PFSK-1 (cell line): ENCODE results near the gene HAVCR2.

ENCODE experiments used
- FOXP2 ChIP-seq: optimal IDR thresholded peaks from 2 replicates; pipeline ENCODE3; 2011; ENCODE audit warnings: borderline replicate concordance, control low read depth, inconsistent platforms; ENCODE audit not compliant: insufficient read depth; ENCODE audit errors: extremely low read length, extremely low read depth
- POLR2AphosphoS5 ChIP-seq: IDR thresholded peaks from 2 replicates; pipeline ENCODE4 v1.6.1; 2012; ENCODE audit warnings: low read depth, mild to moderate bottlenecking, control low read depth, low read length, moderate library complexity
- SIN3A ChIP-seq: IDR thresholded peaks from 2 replicates; pipeline ENCODE4 v1.6.1; 2012; ENCODE audit warnings: mild to moderate bottlenecking, low read length, moderate library complexity, borderline replicate concordance; ENCODE audit not compliant: insufficient read depth
- TAF1 ChIP-seq: IDR thresholded peaks from 2 replicates; pipeline ENCODE4 v1.6.1; 2012; ENCODE audit warnings: low read length, control low read depth, borderline replicate concordance; ENCODE audit not compliant: insufficient read depth
- TF ChIP-seq, protein P1 (sequence below), 2 experiments: IDR thresholded peaks; 2 replicates each; pipeline versions ENCODE4 v1.6.1 to v1.8.0; 2011 to 2012; ENCODE audit warnings: low read depth in 2 of 2, low read length in 2 of 2, control low read depth in 1 of 2, inconsistent platforms in 1 of 2, mild to moderate bottlenecking in 1 of 2, moderate library complexity in 1 of 2; ENCODE audit not compliant: insufficient read depth in 1 of 2

The HAVCR2 gene

DNA sequence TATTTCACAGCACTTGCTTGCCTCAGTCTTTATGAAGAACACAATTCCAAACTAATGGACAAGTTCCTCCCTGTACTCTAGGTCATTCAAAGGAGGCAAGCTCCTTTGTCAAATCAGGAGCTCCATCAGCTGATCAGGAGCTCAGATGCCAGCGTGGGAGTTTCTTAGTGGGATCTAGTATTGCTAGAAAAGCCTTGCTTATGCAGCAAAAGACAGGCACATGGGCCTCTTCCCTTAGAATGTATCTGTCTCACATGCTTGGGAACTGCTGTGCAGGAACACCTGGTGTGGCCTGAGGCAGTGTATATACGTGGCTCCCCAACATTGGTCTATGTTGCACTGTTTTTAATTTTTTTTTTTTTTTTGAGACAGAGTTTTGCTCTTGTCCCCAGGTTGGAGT, 28.6 kb downstream of the HAVCR2 start:
- TF ChIP-seq, protein P1, sequence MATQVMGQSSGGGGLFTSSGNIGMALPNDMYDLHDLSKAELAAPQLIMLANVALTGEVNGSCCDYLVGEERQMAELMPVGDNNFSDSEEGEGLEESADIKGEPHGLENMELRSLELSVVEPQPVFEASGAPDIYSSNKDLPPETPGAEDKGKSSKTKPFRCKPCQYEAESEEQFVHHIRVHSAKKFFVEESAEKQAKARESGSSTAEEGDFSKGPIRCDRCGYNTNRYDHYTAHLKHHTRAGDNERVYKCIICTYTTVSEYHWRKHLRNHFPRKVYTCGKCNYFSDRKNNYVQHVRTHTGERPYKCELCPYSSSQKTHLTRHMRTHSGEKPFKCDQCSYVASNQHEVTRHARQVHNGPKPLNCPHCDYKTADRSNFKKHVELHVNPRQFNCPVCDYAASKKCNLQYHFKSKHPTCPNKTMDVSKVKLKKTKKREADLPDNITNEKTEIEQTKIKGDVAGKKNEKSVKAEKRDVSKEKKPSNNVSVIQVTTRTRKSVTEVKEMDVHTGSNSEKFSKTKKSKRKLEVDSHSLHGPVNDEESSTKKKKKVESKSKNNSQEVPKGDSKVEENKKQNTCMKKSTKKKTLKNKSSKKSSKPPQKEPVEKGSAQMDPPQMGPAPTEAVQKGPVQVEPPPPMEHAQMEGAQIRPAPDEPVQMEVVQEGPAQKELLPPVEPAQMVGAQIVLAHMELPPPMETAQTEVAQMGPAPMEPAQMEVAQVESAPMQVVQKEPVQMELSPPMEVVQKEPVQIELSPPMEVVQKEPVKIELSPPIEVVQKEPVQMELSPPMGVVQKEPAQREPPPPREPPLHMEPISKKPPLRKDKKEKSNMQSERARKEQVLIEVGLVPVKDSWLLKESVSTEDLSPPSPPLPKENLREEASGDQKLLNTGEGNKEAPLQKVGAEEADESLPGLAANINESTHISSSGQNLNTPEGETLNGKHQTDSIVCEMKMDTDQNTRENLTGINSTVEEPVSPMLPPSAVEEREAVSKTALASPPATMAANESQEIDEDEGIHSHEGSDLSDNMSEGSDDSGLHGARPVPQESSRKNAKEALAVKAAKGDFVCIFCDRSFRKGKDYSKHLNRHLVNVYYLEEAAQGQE (IDR thresholded peaks at IDR 0.05; ENCODE audit: insufficient read depth in 1 of 2, low read depth in 2 of 2, low read length in 2 of 2) = no peak
- TF ChIP-seq TAF1 (no peak), POLR2AphosphoS5 (no peak), FOXP2 (no peak), SIN3A (no peak)

DNA sequence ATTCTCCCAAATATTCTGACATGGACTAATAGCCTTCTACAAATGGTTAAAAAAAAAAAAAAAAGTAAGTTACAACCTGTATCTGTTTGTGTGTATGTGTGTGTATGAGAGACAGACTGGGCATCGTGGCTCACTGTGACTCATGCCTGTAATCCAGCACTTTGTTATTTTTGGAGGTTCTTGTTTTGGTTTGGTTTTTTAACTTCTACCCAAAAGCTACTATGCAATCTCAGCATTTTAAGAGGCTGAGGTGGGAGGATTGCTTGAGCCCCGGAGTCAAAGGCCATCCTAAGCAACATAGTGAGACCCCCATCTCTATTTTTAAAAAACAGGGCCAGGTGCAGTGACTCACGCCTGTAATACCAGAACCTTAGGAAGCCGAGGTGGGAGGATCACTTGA, 32.3 kb downstream of the HAVCR2 start:
- no peak for TF ChIP-seq TAF1
- TF ChIP-seq SIN3A = no peak
- TF ChIP-seq, protein P1 (IDR thresholded peaks at IDR 0.05; ENCODE audit: insufficient read depth in 1 of 2, low read depth in 2 of 2, low read length in 2 of 2) = no peak
- TF ChIP-seq FOXP2 = no peak
- TF ChIP-seq POLR2AphosphoS5 = no peak

DNA sequence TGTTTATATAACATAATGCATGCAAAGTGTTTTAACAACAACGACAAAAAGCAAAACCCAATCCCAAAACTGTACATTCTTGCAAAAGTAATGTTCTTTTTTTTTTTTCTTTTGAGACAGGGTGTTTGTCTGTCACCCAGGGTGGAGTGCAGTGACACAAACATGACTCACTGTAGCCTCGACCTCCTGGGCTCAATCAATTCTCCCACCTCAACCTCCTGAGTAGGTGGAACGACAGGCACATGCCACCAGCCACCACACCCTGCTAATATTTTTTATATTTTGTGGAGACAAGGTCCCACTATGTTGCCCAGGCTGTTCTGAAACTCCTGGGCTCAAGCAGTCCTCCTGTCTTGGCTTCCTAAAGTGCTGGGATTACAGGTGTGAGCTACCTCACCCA, 36.3 kb downstream of the HAVCR2 start:
- TF ChIP-seq TAF1 = no peak
- TF ChIP-seq FOXP2 = no peak
- TF ChIP-seq, protein P1 (IDR thresholded peaks at IDR 0.05; ENCODE audit: insufficient read depth in 1 of 2, low read depth in 2 of 2, low read length in 2 of 2) = no peak
- TF ChIP-seq POLR2AphosphoS5 = no peak

DNA sequence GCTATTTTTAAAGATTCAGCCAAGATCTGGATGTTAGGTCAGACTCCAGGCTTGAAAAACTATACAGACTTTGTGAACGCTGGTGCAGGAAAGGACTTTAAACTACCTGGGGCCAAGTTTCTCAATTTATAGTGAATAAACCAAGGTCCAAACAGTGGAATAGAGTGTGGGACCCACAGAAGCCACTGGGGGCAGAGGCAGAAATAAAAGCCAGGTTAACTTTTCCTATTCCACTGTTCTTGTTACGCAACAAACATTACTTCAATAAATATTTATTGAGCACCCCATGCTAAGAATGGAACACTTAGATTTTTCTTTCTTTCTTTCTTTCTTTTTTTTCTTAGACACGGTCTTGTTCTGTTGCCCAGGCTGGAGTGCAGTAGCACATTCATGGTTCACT, 38.9 kb downstream of the HAVCR2 start:
- no peak for TF ChIP-seq POLR2AphosphoS5
- TF ChIP-seq TAF1 = no peak
- TF ChIP-seq SIN3A = no peak
- TF ChIP-seq, protein P1 (IDR thresholded peaks at IDR 0.05; ENCODE audit: insufficient read depth in 1 of 2, low read depth in 2 of 2, low read length in 2 of 2) = no peak
- TF ChIP-seq FOXP2 = no peak

DNA sequence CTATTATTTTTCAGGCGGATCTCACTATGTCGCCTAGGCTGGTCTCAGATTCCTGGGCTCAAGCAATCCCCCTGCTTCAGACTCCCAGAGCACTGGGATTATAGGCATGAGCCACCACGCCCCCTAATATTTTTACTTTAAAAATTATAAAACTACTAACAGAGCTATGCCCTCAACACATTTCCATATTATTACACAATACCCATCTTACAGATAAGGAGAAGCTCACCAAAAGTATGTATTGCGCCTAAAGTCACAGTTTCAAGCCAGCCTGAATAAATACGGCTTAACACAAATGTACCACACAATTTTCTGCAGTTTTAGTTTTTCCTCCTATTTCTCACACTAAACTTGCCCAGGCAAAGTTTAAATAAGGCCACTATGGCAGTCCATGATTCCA, 40.1 kb downstream of the HAVCR2 start:
- TF ChIP-seq, protein P1 (IDR thresholded peaks at IDR 0.05; ENCODE audit: insufficient read depth in 1 of 2, low read depth in 2 of 2, low read length in 2 of 2) = no peak
- TF ChIP-seq FOXP2 = no peak
- TF ChIP-seq SIN3A = no peak
- no peak for TF ChIP-seq POLR2AphosphoS5
- TF ChIP-seq TAF1 = no peak
